ENCODE data around the gene NDUFS7.

NDUFS7 gene

GRCh38 chr19:1388637-1389026 lies 4.9 kb downstream of the NDUFS7 start:
- no peak for DNase-seq (ENCODE audit: low read depth)
- TF ChIP-seq POLR2A (IDR thresholded peaks at IDR 0.05; ENCODE audit: extremely low read depth, insufficient read length) (no peak), MAX (IDR thresholded peaks at IDR 0.05; ENCODE audit: low read depth, low read length) (no peak), MYC (IDR thresholded peaks at IDR 0.05; ENCODE audit: low read depth, low read length) (no peak), CTCF (IDR thresholded peaks at IDR 0.05; ENCODE audit: low read depth, low read length) (no peak)
- no peak overlapping the region for H3K4me3 ChIP-seq (ENCODE audit: low read depth, low read length)

GRCh38 chr19:1389033-1389940 lies 5.6 kb downstream of the NDUFS7 start:
- TF ChIP-seq MYC (IDR thresholded peaks at IDR 0.05; ENCODE audit: low read depth, low read length) (no peak), POLR2A (IDR thresholded peaks at IDR 0.05; ENCODE audit: extremely low read depth, insufficient read length) (no peak), CTCF (IDR thresholded peaks at IDR 0.05; ENCODE audit: low read depth, low read length) (no peak), MAX (IDR thresholded peaks at IDR 0.05; ENCODE audit: low read depth, low read length) (no peak)
- H3K4me3 ChIP-seq (ENCODE audit: low read depth, low read length), result no peak overlapping the region
- DNase-seq (ENCODE audit: low read depth), result no peak

- no peak for DNase-seq (ENCODE audit: low read depth)
- TF ChIP-seq MYC (IDR thresholded peaks at IDR 0.05; ENCODE audit: low read depth, low read length) (no peak), CTCF (IDR thresholded peaks at IDR 0.05; ENCODE audit: low read depth, low read length) (no peak), MAX (IDR thresholded peaks at IDR 0.05; ENCODE audit: low read depth, low read length) (no peak), POLR2A (IDR thresholded peaks at IDR 0.05; ENCODE audit: extremely low read depth, insufficient read length) (no peak)
- no peak overlapping the region for H3K4me3 ChIP-seq (ENCODE audit: low read depth, low read length)
Observed at GRCh38 chr19:1390890-1391423, 7.2 kb downstream of the NDUFS7 start.

- no peak for DNase-seq (ENCODE audit: low read depth)
- TF ChIP-seq MYC (IDR thresholded peaks at IDR 0.05; ENCODE audit: low read depth, low read length), result no peak
- TF ChIP-seq CTCF (IDR thresholded peaks at IDR 0.05; ENCODE audit: low read depth, low read length), result no peak
- TF ChIP-seq POLR2A (IDR thresholded peaks at IDR 0.05; ENCODE audit: extremely low read depth, insufficient read length), result no peak
- TF ChIP-seq MAX (IDR thresholded peaks at IDR 0.05; ENCODE audit: low read depth, low read length), result no peak
- H3K4me3 ChIP-seq (ENCODE audit: low read depth, low read length), result no peak overlapping the region
Observed at GRCh38 chr19:1392407-1392806, 8.7 kb downstream of the NDUFS7 start.

GRCh38 chr19:1392939-1393530 lies 9.3 kb downstream of the NDUFS7 start:
- no peak for DNase-seq (ENCODE audit: low read depth)
- H3K4me3 ChIP-seq (ENCODE audit: low read depth, low read length), result no peak overlapping the region
- TF ChIP-seq MAX (IDR thresholded peaks at IDR 0.05; ENCODE audit: low read depth, low read length) (no peak), POLR2A (IDR thresholded peaks at IDR 0.05; ENCODE audit: extremely low read depth, insufficient read length) (no peak), MYC (IDR thresholded peaks at IDR 0.05; ENCODE audit: low read depth, low read length) (no peak), CTCF (IDR thresholded peaks at IDR 0.05; ENCODE audit: low read depth, low read length) (no peak)

All from NB4 (cell line).